H1 (cell line): ENCODE measurements around the gene NDUFB1. TPM values are rescaled to one million over a fixed set of nuclear protein-coding genes. Genes with fewer than 3 reads are reported as not detected.

ENCODE experiments used
- CHD2 ChIP-seq: IDR thresholded peaks from 2 replicates; pipeline ENCODE4 v1.6.1; 2012; ENCODE audit warnings: low read length, improper control_type of control experiment
- CHD7 ChIP-seq: fragments of 300-600 bp; sonication (generic); IDR thresholded peaks from 2 replicates; pipeline ENCODE4 v1.7.1; 2012; ENCODE audit warnings: low read length, moderate library complexity, mild to moderate bottlenecking, inconsistent platforms; ENCODE audit not compliant: insufficient replicate concordance
- CTBP2 ChIP-seq: IDR thresholded peaks from 2 replicates; pipeline ENCODE4 v1.7.0; 2011; ENCODE audit warnings: borderline replicate concordance, mild to moderate bottlenecking, moderate library complexity, mixed read lengths, low read length; ENCODE audit not compliant: insufficient read depth, insufficient read length
- E2F6 ChIP-seq: IDR thresholded peaks from 2 replicates; pipeline ENCODE4 v1.6.1; 2012; ENCODE audit warnings: inconsistent platforms
- GABPA ChIP-seq: IDR thresholded peaks from 2 replicates; pipeline ENCODE4 v1.6.1; 2011; ENCODE audit warnings: mild to moderate bottlenecking, low read length, moderate library complexity, borderline replicate concordance; ENCODE audit not compliant: insufficient read depth
- HDAC2 ChIP-seq, 2 experiments: fragments of 300-600 bp in 1 of 2; sonication (generic) in 1 of 2; IDR thresholded peaks; 2 replicates each; pipeline ENCODE4 v1.6.1; 2011 to 2012; ENCODE audit warnings: low read depth in 2 of 2, low read length in 2 of 2, mild to moderate bottlenecking in 2 of 2, moderate library complexity in 2 of 2, borderline replicate concordance in 1 of 2, inconsistent platforms in 1 of 2
- MAX ChIP-seq: IDR thresholded peaks from 2 replicates; pipeline ENCODE4 v1.6.1; 2012; ENCODE audit warnings: inconsistent platforms
- POU5F1 ChIP-seq: IDR thresholded peaks from 2 replicates; pipeline ENCODE4 v1.6.1; 2011; ENCODE audit warnings: low read depth, mild to moderate bottlenecking, low read length, moderate library complexity
- SIN3A ChIP-seq, 2 experiments: IDR thresholded peaks in 1 of 2; conservative IDR thresholded peaks in 1 of 2; 2 replicates each; pipeline ENCODE4 v1.6.1; 2011 to 2012; ENCODE audit warnings: low read length in 2 of 2, improper control_type of control experiment in 1 of 2, low read depth in 1 of 2, mild to moderate bottlenecking in 1 of 2
- TAF7 ChIP-seq: optimal IDR thresholded peaks from 2 replicates; pipeline ENCODE3; 2011; ENCODE audit warnings: low read depth, mild to moderate bottlenecking, inconsistent platforms, low read length, moderate library complexity, borderline replicate concordance
- polyA plus RNA-seq, 7 experiments: library from polyadenylated mRNA; depleted of rRNA in 3 of 7; stranded (reverse) in 5 of 7; unstranded in 2 of 7; fragments of >200 nt in 5 of 7; fragments of 200-250 nt in 2 of 7; gene quantifications; 1 replicate in 5 of 7; 2 replicates in 1 of 7; 4 replicates in 1 of 7; pipeline versions ENCODE4 v1.2.1 to v1.2.3, GENCODE V29; 2011 to 2013; ENCODE audit warnings: missing spikeins in 2 of 7, mixed read lengths in 2 of 7
- total RNA-seq: library from RNA; stranded (reverse); fragmentation: NEBNext Ultra II Directional; extraction: Animal tissue kit (Norgen Biotek cat#: 25700); gene quantifications from 2 replicates; pipeline ENCODE4 v1.2.1, GENCODE V29; 2021

The NDUFB1 gene
- total and polyA plus RNA-seq, 2 of the 8 experiments (the other 6 are each of a cell fraction or from before 2014, with no cell fraction given) = 124 to 271 TPM

- TF ChIP-seq CHD7 (no peak), CTBP2 (no peak), GABPA (no peak), MAX (no peak), POU5F1 (no peak), CHD2 (no peak), TAF7 (no peak), SIN3A (conservative IDR thresholded peaks at IDR 0.05 in 1 of 2, IDR thresholded peaks at IDR 0.05 in 1 of 2; ENCODE audit: low read depth in 1 of 2, low read length in 2 of 2) (no peak), HDAC2 (IDR thresholded peaks at IDR 0.05; ENCODE audit: borderline replicate concordance in 1 of 2, low read depth in 2 of 2, low read length in 2 of 2) (no peak), E2F6 (no peak)
Observed at GRCh38 chr14:92161521-92161920, 40.0 kb upstream of the NDUFB1 start (continued).
